Stomach (tissue), 9 donors: Measurements from ENCODE around the gene GMEB2. TPM values are rescaled to one million over a fixed set of nuclear protein-coding genes. Genes with fewer than 3 reads are reported as not detected.
A peak's percentile ranks its signal among the peaks of the same experiment; 100 is the strongest.

Experiments
- DNase-seq, 2 donors: peaks; one replicate each; pipeline versions ENCODE4 v3.0.0 to v3.0.0-alpha.2; 2013 to 2019
- H3K27ac ChIP-seq, 5 donors: fragments of 200-600 bp in 4 of 5; sonication (generic) in 4 of 5; one replicate each; pipeline ENCODE4 v1.5.1; 2013 to 2019; ENCODE audit warnings: mild to moderate bottlenecking in 1 of 5, moderate library complexity in 1 of 5
- H3K27me3 ChIP-seq, 3 donors: fragments of 200-600 bp; sonication (generic); one replicate each; pipeline ENCODE4 v1.5.1; 2017 to 2019; ENCODE audit warnings: mixed run types in 1 of 3
- H3K36me3 ChIP-seq, 4 donors: fragments of 200-600 bp; sonication (generic); 1 replicate in 3 of 4; 2 replicates in 1 of 4; pipeline ENCODE4 v1.5.1; 2016 to 2019
- H3K4me1 ChIP-seq, 4 donors: fragments of 200-600 bp; sonication (generic); one replicate each; pipeline ENCODE4 v1.5.1; 2016 to 2019
- H3K4me3 ChIP-seq, 4 donors: fragments of 200-600 bp; sonication (generic) in 3 of 4; one replicate each; pipeline ENCODE4 v1.5.1; 2016 to 2019; ENCODE audit warnings: mild to moderate bottlenecking in 1 of 4
- H3K9me3 ChIP-seq, 4 donors: fragments of 200-600 bp; sonication (generic); one replicate each; pipeline ENCODE4 v1.5.1; 2016 to 2019
- CTCF ChIP-seq, 7 experiments: fragments of 450-650 bp in 4 of 7; fragments of 200-600 bp in 3 of 7; sonication (generic) in 3 of 7; IDR thresholded peaks; one replicate each; pipeline ENCODE4 v1.5.1; 2016 to 2019; ENCODE audit warnings: antibody characterized with exemption in 7 of 7, control low read depth in 2 of 7, mild to moderate bottlenecking in 1 of 7
- EP300 ChIP-seq: sonication (generic); formaldehyde crosslinking; IDR thresholded peaks from one replicate; pipeline ENCODE4 v1.6.1; 2017; ENCODE audit warnings: antibody characterized with exemption
- POLR2A ChIP-seq, 4 donors: fragments of 450-650 bp; IDR thresholded peaks; one replicate each; pipeline ENCODE4 v1.6.1; 2016; ENCODE audit warnings: antibody characterized with exemption in 4 of 4, control low read depth in 2 of 4, mild to moderate bottlenecking in 1 of 4, moderate library complexity in 1 of 4
- POLR2AphosphoS5 ChIP-seq, 3 donors: sonication (generic); formaldehyde crosslinking; IDR thresholded peaks; one replicate each; pipeline ENCODE4 v1.6.1; 2016; ENCODE audit warnings: antibody characterized with exemption in 3 of 3
- WGBS, 5 donors: extraction: QIAGEN DNeasy Blood & Tissue Kit in 3 of 5; methylation state at CpG; one replicate each; pipeline versions ENCODE4 v1.1.5 to v1.1.7; 2013 to 2018; 5-methylcytosine and 5-hydroxymethylcytosine counted together
- intact Hi-C: fragments of 100-400 bp; cut with DNase I; formaldehyde crosslinking; loops from one replicate; pipeline ENCODE4 v1.15.1; 2023; ENCODE audit warnings: low total_unique reads
- polyA plus RNA-seq, 3 donors: library from polyadenylated mRNA; stranded (reverse); fragments of 200-250 nt; gene quantifications; one replicate each; pipeline ENCODE4 v1.2.3, GENCODE V29; 2013
- total RNA-seq, 5 donors: library from RNA; depleted of rRNA; stranded (reverse); fragments of >200 nt; gene quantifications; one replicate each; pipeline versions ENCODE4 v1.1.0 to v1.2.3, GENCODE V29; 2014 to 2016
- donor health status: healthy with polysubstance abuse.
- donor health status: Bipolar disorder and iron deficiency.
- donor health status: healthy.

GMEB2 gene
- total and polyA plus RNA-seq, 8 donors: 1.8 to 20.4 (median 7.5) TPM

- intact Hi-C loops: no loop called here
- DNase-seq: peak; percentile 81 to 92
- no peaks in the 10 kb centered on the region for H3K9me3 ChIP-seq
- WGBS, 5 donors: 31 to 81% (median 64%) methylated on average over 15 to 36 of the region's 36 CpGs
- H3K4me3 ChIP-seq: peak overlapping the region in 2 of 4 donors; percentile 25 to 30
- peak overlapping the region in 4 of 5 donors; percentile 67 to 82 (median 77) for H3K27ac ChIP-seq
- H3K4me1 ChIP-seq: peaks cover 13 to 57% (median 32%) of the 10 kb centered on the region in 4 donors
- no peaks in the 10 kb centered on the region for H3K36me3 ChIP-seq
- TF ChIP-seq CTCF (IDR thresholded peaks at IDR 0.05) (no peak), POLR2AphosphoS5 (IDR thresholded peaks at IDR 0.05) (peak in 1 of 3 donors; percentile 89), EP300 (no peak), POLR2A (IDR thresholded peaks at IDR 0.05) (peak in 1 of 4 donors; percentile 40)
- H3K27me3 ChIP-seq: peaks cover 0 to 44% (median 0%) of the 10 kb centered on the region in 3 donors
Measured at GRCh38 chr20:63542031-63542559, 84.8 kb downstream of the GMEB2 start.

- Histone ChIP-seq H3K4me3 (peak overlapping the region in 2 of 4 donors; percentile 25 to 30), H3K27ac (peak overlapping the region in 4 of 5 donors; percentile 67 to 82 (median 77)), H3K27me3 (peaks cover 0 to 44% (median 0%) of the 10 kb centered on the region in 3 donors), H3K4me1 (peaks cover 20 to 64% (median 39%) of the 10 kb centered on the region in 4 donors), H3K9me3 (no peaks in the 10 kb centered on the region), H3K36me3 (no peaks in the 10 kb centered on the region)
- 47 to 92% (median 75%) methylated on average over 9 to 28 of the region's 28 CpGs for WGBS, 5 donors
- intact Hi-C loops: no loop called here
- DNase-seq: no peak
- TF ChIP-seq POLR2AphosphoS5 (IDR thresholded peaks at IDR 0.05): no peak
- no peak for TF ChIP-seq EP300
- TF ChIP-seq CTCF (IDR thresholded peaks at IDR 0.05): no peak
- no peak for TF ChIP-seq POLR2A (IDR thresholded peaks at IDR 0.05)
Measured at GRCh38 chr20:63541371-63541770, 85.5 kb downstream of the GMEB2 start.

GRCh38 chr20:63540417-63541186 lies 86.3 kb downstream of the GMEB2 start:
- 41 to 75% (median 59%) methylated on average over 30 to 49 of the region's 49 CpGs for WGBS, 5 donors
- peak overlapping the region in 2 of 4 donors; percentile 13 to 30 for H3K4me3 ChIP-seq
- H3K4me1 ChIP-seq: peaks cover 20 to 67% (median 39%) of the 10 kb centered on the region in 4 donors
- H3K9me3 ChIP-seq: no peaks in the 10 kb centered on the region
- DNase-seq: peak; percentile 47 to 50
- H3K27me3 ChIP-seq: peaks cover 0 to 42% (median 0%) of the 10 kb centered on the region in 3 donors
- TF ChIP-seq POLR2AphosphoS5 (IDR thresholded peaks at IDR 0.05): no peak
- no peak for TF ChIP-seq CTCF (IDR thresholded peaks at IDR 0.05)
- TF ChIP-seq POLR2A (IDR thresholded peaks at IDR 0.05): no peak
- no peak for TF ChIP-seq EP300
- peak overlapping the region in 2 of 5 donors; percentile 90 for H3K27ac ChIP-seq
- no peaks in the 10 kb centered on the region for H3K36me3 ChIP-seq
- intact Hi-C loops: no loop called here

- DNase-seq: no peak
- Histone ChIP-seq H3K27ac (peak overlapping the region; percentile 88 to 96 (median 90)), H3K4me3 (no peak overlapping the region), H3K27me3 (peaks cover 0 to 44% (median 3%) of the 10 kb centered on the region in 3 donors), H3K4me1 (peaks cover 26 to 76% (median 47%) of the 10 kb centered on the region in 4 donors), H3K36me3 (no peaks in the 10 kb centered on the region), H3K9me3 (no peaks in the 10 kb centered on the region)
- intact Hi-C loops: loop anchor here (5.0 kb wide), 1 partner anchor 433 kb away; no protein-coding TSS in a partner anchor
- TF ChIP-seq POLR2A (IDR thresholded peaks at IDR 0.05) (no peak), CTCF (IDR thresholded peaks at IDR 0.05) (no peak), EP300 (no peak), POLR2AphosphoS5 (IDR thresholded peaks at IDR 0.05) (no peak)
- WGBS, 5 donors: 74 to 92% (median 84%) methylated on average over 14 to 29 of the region's 29 CpGs
Measured at GRCh38 chr20:63539441-63540370, 87.2 kb downstream of the GMEB2 start.
